ENCODE data around the gene FRMPD1.
A peak's percentile ranks its signal among the peaks of the same experiment; 100 is the strongest.

Gene FRMPD1

DNA sequence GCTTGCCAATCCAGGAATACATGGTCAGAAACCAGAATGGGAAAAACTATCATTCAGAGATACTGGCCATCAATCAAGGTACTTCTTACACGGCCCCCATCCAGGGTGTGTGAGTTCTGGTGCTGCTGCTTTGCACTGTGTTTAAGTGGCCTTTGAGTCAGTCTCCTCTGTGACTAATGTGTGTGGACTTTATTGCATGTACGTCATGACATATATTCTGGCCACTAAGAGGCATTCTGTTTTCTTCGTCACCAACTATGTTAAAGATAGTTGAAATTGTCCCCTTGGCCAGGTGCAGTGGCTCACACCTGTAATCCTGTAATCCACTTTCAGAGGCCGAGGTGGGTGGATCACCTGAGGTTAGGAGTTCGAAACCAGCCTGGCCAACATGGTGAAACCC lies 125.6 kb downstream of the FRMPD1 start:
- Histone ChIP-seq H3K27me3 (ENCODE audit: insufficient read depth, low read length) (no peaks in the 10 kb centered on the region), H3K36me3 (ENCODE audit: insufficient read depth, low read length) (peaks cover 15% of the 10 kb centered on the region), H3K4me3 (ENCODE audit: low read depth, low read length) (no peak overlapping the region), H2AFZ (ENCODE audit: low read length, unreplicated experiment) (no peak overlapping the region), H3K4me1 (ENCODE audit: control insufficient read depth, insufficient read depth, low read length, unreplicated experiment) (peaks cover 34% of the 10 kb centered on the region), H3K27ac (ENCODE audit: low read depth, low read length) (peak overlapping the region; percentile 27; the same call in 1 of the 2 replicates), H3K79me2 (ENCODE audit: control insufficient read depth, insufficient read depth, low read length, unreplicated experiment) (no peaks in the 10 kb centered on the region)

DNA sequence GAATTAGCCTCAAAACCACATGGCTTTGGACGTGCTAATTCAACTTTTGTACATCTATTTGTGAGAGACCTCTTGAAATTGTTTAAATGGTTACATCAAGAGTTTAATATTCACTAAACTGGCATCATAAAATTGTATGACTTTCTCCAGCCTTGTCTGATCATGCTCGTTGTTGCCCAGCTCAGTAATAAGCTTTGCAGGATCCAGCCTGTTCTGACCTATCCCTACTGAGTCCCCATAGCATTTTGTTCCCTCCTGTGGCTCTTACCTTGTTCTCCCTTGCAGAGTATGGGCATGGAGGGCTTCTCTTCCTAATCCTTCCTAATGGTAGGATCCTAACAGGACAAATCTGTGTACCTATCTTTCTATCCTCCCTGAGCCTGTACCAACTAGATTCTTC lies 127.8 kb downstream of the FRMPD1 start:
- no peak overlapping the region for H3K27ac ChIP-seq (ENCODE audit: low read depth, low read length)
- peaks cover 20% of the 10 kb centered on the region for H3K79me2 ChIP-seq (ENCODE audit: control insufficient read depth, insufficient read depth, low read length, unreplicated experiment)
- H3K36me3 ChIP-seq (ENCODE audit: insufficient read depth, low read length): peaks cover 33% of the 10 kb centered on the region
- H3K4me1 ChIP-seq (ENCODE audit: control insufficient read depth, insufficient read depth, low read length, unreplicated experiment): peaks cover 43% of the 10 kb centered on the region
- H3K27me3 ChIP-seq (ENCODE audit: insufficient read depth, low read length): no peaks in the 10 kb centered on the region
- no peak overlapping the region for H3K4me3 ChIP-seq (ENCODE audit: low read depth, low read length)
- no peak overlapping the region for H2AFZ ChIP-seq (ENCODE audit: low read length, unreplicated experiment)

DNA sequence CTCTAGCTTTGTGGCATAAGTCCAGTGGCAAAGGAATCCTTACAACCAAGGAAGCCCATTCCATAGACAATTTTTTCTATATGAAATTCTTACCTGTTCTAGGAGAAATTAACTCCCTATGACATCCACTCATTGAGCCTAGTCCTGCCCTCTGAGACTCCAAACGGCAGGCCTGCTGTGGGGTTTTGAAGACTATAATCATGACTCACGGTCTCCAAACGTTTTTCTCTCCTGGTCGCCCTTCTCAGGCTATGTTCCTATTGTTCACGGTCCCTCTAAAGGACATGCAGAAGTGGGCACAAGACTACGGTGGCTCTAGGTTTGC lies 133.5 kb downstream of the FRMPD1 start:
- H3K79me2 ChIP-seq (ENCODE audit: control insufficient read depth, insufficient read depth, low read length, unreplicated experiment): peaks cover 40% of the 10 kb centered on the region
- peaks cover 30% of the 10 kb centered on the region for H3K36me3 ChIP-seq (ENCODE audit: insufficient read depth, low read length)
- H3K4me3 ChIP-seq (ENCODE audit: low read depth, low read length): peak overlapping the region; percentile 89
- peak overlapping the region; percentile 54 for H3K27ac ChIP-seq (ENCODE audit: low read depth, low read length)
- H3K4me1 ChIP-seq (ENCODE audit: control insufficient read depth, insufficient read depth, low read length, unreplicated experiment): peaks cover 29% of the 10 kb centered on the region
- peak overlapping the region; percentile 99 for H2AFZ ChIP-seq (ENCODE audit: low read length, unreplicated experiment)
- no peaks in the 10 kb centered on the region for H3K27me3 ChIP-seq (ENCODE audit: insufficient read depth, low read length)

DNA sequence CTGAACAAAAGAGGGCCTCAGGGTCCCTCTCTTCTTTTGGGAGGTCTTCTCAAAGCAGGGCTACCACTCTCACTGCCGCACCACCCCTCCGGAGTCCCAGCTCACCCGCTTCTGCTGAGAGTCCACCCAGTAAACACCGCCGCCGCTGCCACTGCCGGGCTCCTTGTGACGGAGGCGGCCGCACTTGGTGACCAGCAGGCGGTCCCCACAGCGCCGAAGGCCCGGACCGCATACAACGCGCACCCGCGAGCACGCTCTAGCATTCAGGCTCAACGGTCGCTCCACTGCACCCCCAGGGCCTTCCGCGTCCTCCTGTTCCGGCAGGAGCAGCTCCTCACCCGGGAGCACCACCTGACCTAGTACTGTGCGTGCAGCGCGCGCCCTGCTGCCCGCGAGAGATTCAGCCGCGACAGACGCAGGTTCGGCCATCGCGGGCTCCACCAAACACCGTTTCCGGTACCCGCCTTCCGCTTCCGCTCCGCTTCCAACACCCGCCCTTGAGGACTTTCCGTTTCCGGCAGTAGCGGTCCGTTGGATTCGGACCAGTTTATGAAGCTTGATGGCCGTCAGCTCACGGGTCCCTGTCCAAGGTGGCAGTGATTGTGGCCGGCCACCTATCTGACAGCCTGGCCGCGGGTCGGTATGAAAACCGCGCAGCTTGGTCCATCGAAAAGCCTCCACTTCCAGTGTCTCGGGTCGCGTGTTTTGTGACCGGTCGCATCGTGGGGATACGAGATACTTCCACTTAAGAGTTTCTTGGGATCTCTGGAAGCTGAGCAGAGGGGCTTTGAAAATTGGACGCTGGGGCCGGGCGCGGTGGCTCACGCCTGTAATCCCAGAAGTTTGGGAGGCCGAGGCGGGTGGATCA lies 134.1 kb downstream of the FRMPD1 start, which contains the start of gene EXOSC3:
Gene EXOSC3 (minus strand): TSS at position 449 of the 868 bp plus-strand sequence. CDS start 20 bp downstream, at position 429.
- Histone ChIP-seq H3K27me3 (ENCODE audit: insufficient read depth, low read length) (no peaks in the 10 kb centered on the region), H3K36me3 (ENCODE audit: insufficient read depth, low read length) (peaks cover 30% of the 10 kb centered on the region), H3K4me3 (ENCODE audit: low read depth, low read length) (peak within 1 kb of the TSS; percentile 89), H3K79me2 (ENCODE audit: control insufficient read depth, insufficient read depth, low read length, unreplicated experiment) (peaks cover 40% of the 10 kb centered on the region), H3K4me1 (ENCODE audit: control insufficient read depth, insufficient read depth, low read length, unreplicated experiment) (peaks cover 29% of the 10 kb centered on the region), H3K27ac (ENCODE audit: low read depth, low read length) (peak within 1 kb of the TSS; percentile 54), H2AFZ (ENCODE audit: low read length, unreplicated experiment) (peak within 1 kb of the TSS; percentile 99)

GRCh38 chr9:37787059-37787458 lies 136.3 kb downstream of the FRMPD1 start:
- Histone ChIP-seq H3K4me3 (ENCODE audit: low read depth, low read length) (no peak overlapping the region), H3K27ac (ENCODE audit: low read depth, low read length) (no peak overlapping the region), H3K4me1 (ENCODE audit: control insufficient read depth, insufficient read depth, low read length, unreplicated experiment) (peaks cover 22% of the 10 kb centered on the region), H3K79me2 (ENCODE audit: control insufficient read depth, insufficient read depth, low read length, unreplicated experiment) (peaks cover 39% of the 10 kb centered on the region), H2AFZ (ENCODE audit: low read length, unreplicated experiment) (no peak overlapping the region), H3K27me3 (ENCODE audit: insufficient read depth, low read length) (no peaks in the 10 kb centered on the region), H3K36me3 (ENCODE audit: insufficient read depth, low read length) (peaks cover 12% of the 10 kb centered on the region; the same call in 1 of the 2 replicates)

DNA sequence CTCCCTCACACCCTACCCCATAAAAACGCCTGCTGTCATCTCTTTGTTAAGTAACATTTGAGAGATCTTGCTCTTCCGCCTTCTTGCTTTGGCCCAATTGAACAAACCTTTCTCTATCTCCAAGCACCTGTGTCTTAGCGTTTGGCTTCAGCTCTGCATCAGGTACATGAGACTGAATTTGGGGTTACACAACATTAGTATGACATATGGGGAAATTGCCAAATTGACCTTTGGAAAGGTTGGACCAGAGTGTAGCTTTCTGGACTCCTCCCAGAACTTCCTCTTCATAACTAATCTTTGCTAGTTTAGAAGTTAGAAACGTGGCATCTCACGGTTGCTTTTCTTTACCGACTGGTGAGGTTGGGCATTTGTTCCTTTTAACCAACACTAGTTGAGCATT lies 137.6 kb downstream of the FRMPD1 start:
- peaks cover 1% of the 10 kb centered on the region; the same call in 1 of the 2 replicates for H3K36me3 ChIP-seq (ENCODE audit: insufficient read depth, low read length)
- H3K27ac ChIP-seq (ENCODE audit: low read depth, low read length): no peak overlapping the region
- no peak overlapping the region for H2AFZ ChIP-seq (ENCODE audit: low read length, unreplicated experiment)
- H3K27me3 ChIP-seq (ENCODE audit: insufficient read depth, low read length): no peaks in the 10 kb centered on the region
- H3K79me2 ChIP-seq (ENCODE audit: control insufficient read depth, insufficient read depth, low read length, unreplicated experiment): peaks cover 27% of the 10 kb centered on the region
- H3K4me3 ChIP-seq (ENCODE audit: low read depth, low read length): no peak overlapping the region
- peaks cover 14% of the 10 kb centered on the region for H3K4me1 ChIP-seq (ENCODE audit: control insufficient read depth, insufficient read depth, low read length, unreplicated experiment)

DNA sequence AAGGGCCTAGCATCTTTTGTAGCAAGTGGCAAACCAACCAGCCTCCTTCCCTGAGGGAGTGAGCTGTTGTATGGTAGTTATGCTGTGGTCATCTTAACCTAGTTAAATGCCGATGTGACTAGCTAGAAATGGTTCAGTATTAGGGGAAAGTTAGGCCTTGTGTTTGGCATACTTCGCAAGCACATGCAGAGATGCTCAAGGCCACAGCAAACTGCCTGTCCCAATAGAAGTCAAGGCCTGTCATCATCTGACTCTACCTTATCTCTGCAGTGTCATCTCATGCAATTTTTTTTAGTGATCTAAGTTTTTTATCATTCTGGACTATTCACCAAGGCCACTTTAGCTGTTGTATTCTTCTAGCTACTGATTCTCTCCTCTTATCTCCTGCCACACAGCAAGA lies 139.3 kb downstream of the FRMPD1 start:
- Histone ChIP-seq H3K27ac (ENCODE audit: low read depth, low read length) (no peak overlapping the region), H3K4me1 (ENCODE audit: control insufficient read depth, insufficient read depth, low read length, unreplicated experiment) (peaks cover 6% of the 10 kb centered on the region), H3K79me2 (ENCODE audit: control insufficient read depth, insufficient read depth, low read length, unreplicated experiment) (peaks cover 12% of the 10 kb centered on the region), H2AFZ (ENCODE audit: low read length, unreplicated experiment) (no peak overlapping the region), H3K4me3 (ENCODE audit: low read depth, low read length) (no peak overlapping the region), H3K27me3 (ENCODE audit: insufficient read depth, low read length) (no peaks in the 10 kb centered on the region), H3K36me3 (ENCODE audit: insufficient read depth, low read length) (no peaks in the 10 kb centered on the region; the same call in 1 of the 2 replicates)

DNA sequence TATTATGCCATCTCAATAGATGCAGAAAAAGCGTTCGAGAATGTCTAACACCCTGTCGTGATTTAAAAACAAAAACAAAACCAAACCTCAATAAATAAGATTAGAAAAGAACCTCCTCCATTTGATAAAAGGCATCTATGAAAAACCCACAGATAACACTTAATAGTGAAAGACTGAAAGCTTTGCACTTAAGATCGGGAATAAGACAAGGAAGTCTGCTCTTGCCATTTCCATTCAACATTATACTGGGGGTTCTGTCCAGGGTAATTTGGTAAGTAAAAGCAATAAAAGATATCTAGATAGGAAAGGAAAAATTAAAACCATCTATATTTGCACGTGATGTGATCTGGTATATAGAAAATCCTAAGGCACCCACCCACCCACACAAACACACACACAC lies 141.4 kb downstream of the FRMPD1 start:
- Histone ChIP-seq H2AFZ (ENCODE audit: low read length, unreplicated experiment) (no peak overlapping the region), H3K4me1 (ENCODE audit: control insufficient read depth, insufficient read depth, low read length, unreplicated experiment) (no peaks in the 10 kb centered on the region), H3K27me3 (ENCODE audit: insufficient read depth, low read length) (no peaks in the 10 kb centered on the region), H3K79me2 (ENCODE audit: control insufficient read depth, insufficient read depth, low read length, unreplicated experiment) (peaks cover 5% of the 10 kb centered on the region), H3K4me3 (ENCODE audit: low read depth, low read length) (no peak overlapping the region), H3K36me3 (ENCODE audit: insufficient read depth, low read length) (no peaks in the 10 kb centered on the region; the same call in 1 of the 2 replicates), H3K27ac (ENCODE audit: low read depth, low read length) (no peak overlapping the region)

DNA sequence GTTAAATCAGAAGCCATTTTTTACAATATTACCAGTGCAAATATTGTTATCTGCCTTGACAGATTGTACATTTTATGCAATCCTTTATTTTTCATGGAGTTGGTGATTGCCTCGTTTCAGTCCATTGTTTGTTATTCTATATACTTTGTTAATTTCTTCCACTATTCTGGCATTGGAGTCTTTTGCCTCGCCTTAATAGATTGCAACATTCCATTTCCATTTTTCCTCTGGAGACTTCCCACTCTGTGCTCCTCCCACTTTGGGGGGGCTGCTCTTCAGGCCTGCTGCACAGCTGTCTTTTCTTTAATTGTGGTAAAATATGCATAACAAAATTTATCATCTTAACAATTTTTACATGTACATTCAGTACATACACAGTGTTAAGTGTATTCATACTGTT lies 145.5 kb downstream of the FRMPD1 start:
- Histone ChIP-seq H3K79me2 (ENCODE audit: control insufficient read depth, insufficient read depth, low read length, unreplicated experiment) (peaks cover 9% of the 10 kb centered on the region), H3K4me3 (ENCODE audit: low read depth, low read length) (no peak overlapping the region), H3K27me3 (ENCODE audit: insufficient read depth, low read length) (no peaks in the 10 kb centered on the region), H3K4me1 (ENCODE audit: control insufficient read depth, insufficient read depth, low read length, unreplicated experiment) (peaks cover 13% of the 10 kb centered on the region), H2AFZ (ENCODE audit: low read length, unreplicated experiment) (no peak overlapping the region), H3K36me3 (ENCODE audit: insufficient read depth, low read length) (no peaks in the 10 kb centered on the region), H3K27ac (ENCODE audit: low read depth, low read length) (no peak overlapping the region)

Measured in ACC112 (cell line).